Suprapubic skin (tissue), 4 donors: ENCODE measurements around the gene DPY19L2. TPM values are rescaled to one million over a fixed set of nuclear protein-coding genes. Genes with fewer than 3 reads are reported as not detected.

Source experiments
- DNase-seq, 2 donors: peaks; one replicate each; pipeline ENCODE4 v3.0.0-alpha.2; 2019; ENCODE audit warnings: low spot score in 2 of 2
- H3K27ac ChIP-seq: fragments of 200-600 bp; sonication (generic); one replicate; pipeline ENCODE4 v1.5.1; 2019
- H3K27me3 ChIP-seq: fragments of 200-600 bp; sonication (generic); one replicate; pipeline ENCODE4 v1.5.1; 2019
- H3K36me3 ChIP-seq: fragments of 200-600 bp; sonication (generic); one replicate; pipeline ENCODE4 v1.5.1; 2019
- H3K4me1 ChIP-seq: fragments of 200-600 bp; sonication (generic); one replicate; pipeline ENCODE4 v1.5.1; 2019
- H3K4me3 ChIP-seq: fragments of 200-600 bp; sonication (generic); one replicate; pipeline ENCODE4 v1.5.1; 2019; ENCODE audit warnings: mild to moderate bottlenecking
- H3K9me3 ChIP-seq: fragments of 200-600 bp; sonication (generic); one replicate; pipeline ENCODE4 v1.5.1; 2019
- EP300 ChIP-seq: sonication (generic); formaldehyde crosslinking; IDR thresholded peaks from one replicate; pipeline ENCODE4 v1.6.1; 2017; ENCODE audit warnings: antibody characterized with exemption
- POLR2A ChIP-seq, 2 donors: fragments of 450-650 bp; IDR thresholded peaks; one replicate each; pipeline ENCODE4 v1.6.1; 2017; ENCODE audit warnings: antibody characterized with exemption in 2 of 2, mild to moderate bottlenecking in 2 of 2, moderate library complexity in 2 of 2
- POLR2AphosphoS5 ChIP-seq, 3 donors: sonication (generic); formaldehyde crosslinking; IDR thresholded peaks; one replicate each; pipeline ENCODE4 v1.6.1; 2017; ENCODE audit warnings: antibody characterized with exemption in 3 of 3
- WGBS: methylation state at CpG from one replicate; pipeline ENCODE4 v1.1.5; 2018; 5-methylcytosine and 5-hydroxymethylcytosine counted together
- total RNA-seq, 4 donors: library from RNA; depleted of rRNA; stranded (reverse); fragments of >200 nt; gene quantifications; one replicate each; pipeline ENCODE4 v1.1.0, GENCODE V29; 2016
- TF ChIP-seq, protein P1 (sequence below), 2 donors: fragments of 200-600 bp in 1 of 2; fragments of 450-650 bp in 1 of 2; sonication (generic) in 1 of 2; IDR thresholded peaks; one replicate each; pipeline ENCODE4 v1.5.1; 2016 to 2019; ENCODE audit warnings: antibody characterized with exemption in 2 of 2, mild to moderate bottlenecking in 1 of 2, moderate library complexity in 1 of 2

DPY19L2 gene
- total RNA-seq, 4 donors from 2014 or later = 0.64 to 6.7 (median 2.0) TPM

DNA sequence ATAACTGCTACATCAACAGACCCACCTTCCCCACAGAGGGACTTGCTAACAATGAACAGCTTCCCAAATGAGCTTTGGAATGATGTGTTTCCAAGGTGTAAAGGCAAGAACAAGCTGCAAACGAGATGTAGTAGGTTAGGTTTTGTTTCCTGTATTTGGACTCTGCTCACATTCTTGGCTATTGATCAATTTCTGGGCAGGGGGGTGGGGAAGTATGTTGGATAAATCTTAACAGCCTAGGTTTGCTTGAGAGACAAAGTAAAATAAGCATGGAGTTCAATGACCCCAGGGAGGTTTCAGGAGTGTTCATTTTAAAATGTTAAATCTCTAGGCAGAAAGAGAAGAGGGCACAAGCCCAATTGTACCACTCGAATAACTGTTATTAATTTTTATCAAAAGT lies 146.6 kb downstream of the DPY19L2 start:
- no peaks in the 10 kb centered on the region for H3K9me3 ChIP-seq
- no peak overlapping the region for H3K4me3 ChIP-seq
- H3K4me1 ChIP-seq = no peaks in the 10 kb centered on the region
- 46% methylated on average over 2 of the region's 2 CpGs for WGBS
- no peak overlapping the region for H3K27ac ChIP-seq
- TF ChIP-seq EP300 (no peak), POLR2AphosphoS5 (IDR thresholded peaks at IDR 0.05) (no peak), POLR2A (IDR thresholded peaks at IDR 0.05) (no peak)
- TF ChIP-seq, protein P1, sequence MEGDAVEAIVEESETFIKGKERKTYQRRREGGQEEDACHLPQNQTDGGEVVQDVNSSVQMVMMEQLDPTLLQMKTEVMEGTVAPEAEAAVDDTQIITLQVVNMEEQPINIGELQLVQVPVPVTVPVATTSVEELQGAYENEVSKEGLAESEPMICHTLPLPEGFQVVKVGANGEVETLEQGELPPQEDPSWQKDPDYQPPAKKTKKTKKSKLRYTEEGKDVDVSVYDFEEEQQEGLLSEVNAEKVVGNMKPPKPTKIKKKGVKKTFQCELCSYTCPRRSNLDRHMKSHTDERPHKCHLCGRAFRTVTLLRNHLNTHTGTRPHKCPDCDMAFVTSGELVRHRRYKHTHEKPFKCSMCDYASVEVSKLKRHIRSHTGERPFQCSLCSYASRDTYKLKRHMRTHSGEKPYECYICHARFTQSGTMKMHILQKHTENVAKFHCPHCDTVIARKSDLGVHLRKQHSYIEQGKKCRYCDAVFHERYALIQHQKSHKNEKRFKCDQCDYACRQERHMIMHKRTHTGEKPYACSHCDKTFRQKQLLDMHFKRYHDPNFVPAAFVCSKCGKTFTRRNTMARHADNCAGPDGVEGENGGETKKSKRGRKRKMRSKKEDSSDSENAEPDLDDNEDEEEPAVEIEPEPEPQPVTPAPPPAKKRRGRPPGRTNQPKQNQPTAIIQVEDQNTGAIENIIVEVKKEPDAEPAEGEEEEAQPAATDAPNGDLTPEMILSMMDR (IDR thresholded peaks at IDR 0.05) = no peak
- no peaks in the 10 kb centered on the region for H3K27me3 ChIP-seq
- no peaks in the 10 kb centered on the region for H3K36me3 ChIP-seq
- no peak for DNase-seq

Other genes starting within 250 kb of the DPY19L2 start
- 10 to 100 TPM; 11.7 to 17.5 (median 13.0) TPM for gene RXYLT1, start 111.4 kb upstream of the DPY19L2 start, total RNA-seq
- gene SRGAP1, start 176.2 kb upstream of the DPY19L2 start, total RNA-seq = 10 to 100 TPM in 2 of 4 donors, 1 to 10 TPM in 2; 8.4 to 10.9 (median 9.8) TPM